Mesendoderm (in vitro differentiated cells): ENCODE results near the gene VENTX.

Experiments
- DNase-seq: peaks from one replicate; pipeline ENCODE4 v3.0.0; 2013
- H2AK5ac ChIP-seq: 2 replicates; pipeline ENCODE4 v1.6.1; 2013; ENCODE audit warnings: low read length, inconsistent platforms
- H2BK120ac ChIP-seq: 2 replicates; pipeline ENCODE4 v1.6.1; 2013; ENCODE audit warnings: low read depth, mild to moderate bottlenecking, low read length, moderate library complexity, mixed read lengths
- H2BK15ac ChIP-seq: replicated peaks from 2 replicates; pipeline ENCODE4 v1.6.1; 2013; ENCODE audit warnings: low read depth, mild to moderate bottlenecking, moderate library complexity
- H2BK5ac ChIP-seq: 2 replicates; pipeline ENCODE4 v1.6.1; 2013; ENCODE audit warnings: low read length, inconsistent platforms
- H3K18ac ChIP-seq: 2 replicates; pipeline ENCODE4 v1.6.1; 2013; ENCODE audit warnings: mild to moderate bottlenecking, low read length, mixed read lengths
- H3K23ac ChIP-seq: one replicate; pipeline ENCODE4 v1.6.1; 2013; ENCODE audit warnings: low read length
- H3K27ac ChIP-seq: 2 replicates; pipeline ENCODE4 v1.5.1; 2013; ENCODE audit warnings: low read depth, mild to moderate bottlenecking, inconsistent platforms, low read length, moderate library complexity
- H3K27me3 ChIP-seq: 2 replicates; pipeline ENCODE4 v1.6.1; 2013; ENCODE audit warnings: low read length, control low read depth, mild to moderate bottlenecking, inconsistent platforms; ENCODE audit not compliant: insufficient read depth, poor library complexity
- H3K36me3 ChIP-seq: 2 replicates; pipeline ENCODE4 v1.6.1; 2013; ENCODE audit warnings: low read length, inconsistent platforms; ENCODE audit not compliant: control insufficient read depth, insufficient read depth
- H3K4ac ChIP-seq: one replicate; pipeline ENCODE4 v1.6.1; 2013; ENCODE audit warnings: low read depth, mild to moderate bottlenecking, low read length, moderate library complexity
- H3K4me1 ChIP-seq: 2 replicates; pipeline ENCODE4 v1.6.1; 2013; ENCODE audit warnings: low read depth, low read length, inconsistent platforms; ENCODE audit not compliant: control insufficient read depth
- H3K4me2 ChIP-seq: 2 replicates; pipeline ENCODE4 v1.6.1; 2013; ENCODE audit warnings: low read length
- H3K4me3 ChIP-seq: 2 replicates; pipeline ENCODE4 v1.5.1; 2013; ENCODE audit warnings: mild to moderate bottlenecking, low read length
- H3K56ac ChIP-seq: one replicate; pipeline ENCODE4 v1.6.1; 2013; ENCODE audit warnings: low read length
- H3K79me1 ChIP-seq: 2 replicates; pipeline ENCODE4 v1.6.1; 2013; ENCODE audit warnings: low read length, inconsistent platforms
- H3K79me2 ChIP-seq: 2 replicates; pipeline ENCODE4 v1.6.1; 2013; ENCODE audit warnings: mild to moderate bottlenecking, low read length; ENCODE audit not compliant: control insufficient read depth, insufficient read depth
- H3K9ac ChIP-seq: 2 replicates; pipeline ENCODE4 v1.6.1; 2013; ENCODE audit warnings: low read length, inconsistent platforms
- H4K5ac ChIP-seq: one replicate; pipeline ENCODE4 v1.6.1; 2013; ENCODE audit warnings: low read length
- H4K8ac ChIP-seq: one replicate; pipeline ENCODE4 v1.6.1; 2013; ENCODE audit warnings: low read depth, mild to moderate bottlenecking, control low read depth, low read length, moderate library complexity
- WGBS: extraction: QIAGEN DNeasy Blood & Tissue Kit; methylation state at CpG from one replicate; pipeline ENCODE4 v1.1.7; 2013; ENCODE audit warnings: low lambda C conversion rate, missing lambda C conversion rate; ENCODE audit not compliant: insufficient coverage; ENCODE audit errors: extremely low coverage; 5-methylcytosine and 5-hydroxymethylcytosine counted together

The VENTX gene

DNA sequence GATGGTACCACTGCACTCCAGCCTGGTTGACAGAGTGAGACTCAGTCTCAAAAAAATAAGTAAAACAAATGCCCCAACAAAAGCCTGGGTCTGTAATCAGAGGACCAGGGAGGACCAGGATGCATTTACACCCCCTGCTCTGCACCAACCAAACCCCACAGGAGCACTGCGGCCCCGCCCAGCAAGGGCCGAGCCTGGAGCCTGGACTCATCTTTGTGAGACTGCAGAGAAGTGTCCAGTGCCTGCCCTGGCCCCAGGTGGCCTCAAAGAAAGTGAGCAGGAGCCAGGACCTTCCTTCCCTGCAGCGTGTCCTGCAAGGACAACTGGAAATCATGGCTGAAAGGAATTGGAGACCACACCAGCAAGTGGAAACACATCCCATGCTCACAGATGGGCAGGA is 46.0 kb upstream of the VENTX start:
- Histone ChIP-seq H3K79me2 (no peaks in the 10 kb centered on the region), H3K27ac (no peak overlapping the region), H3K4ac (no peak overlapping the region), H3K18ac (no peak overlapping the region), H3K23ac (no peak overlapping the region), H4K8ac (no peak overlapping the region), H3K27me3 (no peaks in the 10 kb centered on the region), H2AK5ac (no peak overlapping the region), H3K9ac (no peak overlapping the region), H2BK5ac (no peak overlapping the region), H3K4me1 (no peaks in the 10 kb centered on the region), H3K4me2 (no peak overlapping the region), H3K4me3 (no peak overlapping the region), H2BK120ac (no peak overlapping the region), H3K79me1 (no peaks in the 10 kb centered on the region), H4K5ac (no peak overlapping the region), H2BK15ac (no peak overlapping the region), H3K36me3 (no peaks in the 10 kb centered on the region), H3K56ac (no peak overlapping the region)
- no peak for DNase-seq
- no CpG with 5 or more reads among the region's 4 CpGs for WGBS

DNA sequence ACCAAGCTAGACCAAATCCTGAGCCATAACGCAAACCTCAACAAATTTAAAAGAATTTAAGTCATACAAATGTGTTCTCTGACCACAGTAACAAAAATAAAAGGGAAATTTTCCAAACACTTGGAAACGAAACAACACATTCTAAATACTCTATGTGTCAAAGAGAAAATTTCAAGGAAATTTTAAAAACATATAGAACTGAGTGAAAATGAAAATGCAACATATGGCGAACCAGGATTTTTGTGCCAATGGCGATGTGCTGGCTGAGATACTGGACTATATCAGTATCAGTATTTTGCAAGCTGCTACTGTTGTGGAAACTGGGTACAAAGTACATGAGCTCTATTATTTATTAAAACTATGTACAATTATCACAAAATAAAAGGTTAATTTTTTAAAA is 43.5 kb upstream of the VENTX start:
- H2BK5ac ChIP-seq = no peak overlapping the region
- H3K23ac ChIP-seq = no peak overlapping the region
- no peaks in the 10 kb centered on the region for H3K36me3 ChIP-seq
- no peak overlapping the region for H2AK5ac ChIP-seq
- no peak overlapping the region for H3K9ac ChIP-seq
- H3K18ac ChIP-seq = no peak overlapping the region
- H3K4me3 ChIP-seq = no peak overlapping the region
- no peaks in the 10 kb centered on the region for H3K27me3 ChIP-seq
- H4K5ac ChIP-seq = no peak overlapping the region
- H2BK15ac ChIP-seq = no peak overlapping the region
- no peaks in the 10 kb centered on the region for H3K4me1 ChIP-seq
- no peak overlapping the region for H3K4ac ChIP-seq
- H3K56ac ChIP-seq = no peak overlapping the region
- no peak overlapping the region for H4K8ac ChIP-seq
- DNase-seq = no peak
- no peak overlapping the region for H3K27ac ChIP-seq
- WGBS = no CpG with 5 or more reads among the region's 4 CpGs
- H3K79me2 ChIP-seq = no peaks in the 10 kb centered on the region
- H3K79me1 ChIP-seq = no peaks in the 10 kb centered on the region
- H3K4me2 ChIP-seq = no peak overlapping the region
- no peak overlapping the region for H2BK120ac ChIP-seq

DNA sequence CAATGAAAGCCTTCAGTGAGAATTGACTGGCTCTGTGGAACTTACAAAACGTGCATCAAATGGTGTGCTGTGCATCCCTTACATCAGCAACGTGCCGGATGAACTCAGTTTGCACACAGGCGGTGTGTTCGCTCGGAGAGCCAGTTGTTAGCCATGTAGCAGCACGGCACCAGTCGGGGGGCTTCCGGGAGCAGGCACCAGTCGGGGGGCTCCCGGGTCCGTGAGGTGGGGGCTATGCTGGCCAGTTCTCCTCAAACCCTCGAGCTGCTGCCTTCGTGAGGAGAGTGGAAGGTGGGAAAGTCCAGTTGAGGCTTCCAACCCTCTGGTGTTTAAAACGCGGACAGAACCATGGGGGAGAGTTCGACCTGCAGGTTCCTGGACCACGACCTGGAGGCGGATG is 42.6 kb upstream of the VENTX start:
- no peak overlapping the region for H3K27ac ChIP-seq
- WGBS = no CpG with 5 or more reads among the region's 19 CpGs
- no peak overlapping the region for H3K4ac ChIP-seq
- H2AK5ac ChIP-seq = no peak overlapping the region
- H3K79me1 ChIP-seq = no peaks in the 10 kb centered on the region
- no peak overlapping the region for H2BK15ac ChIP-seq
- H4K5ac ChIP-seq = no peak overlapping the region
- H3K18ac ChIP-seq = no peak overlapping the region
- H3K79me2 ChIP-seq = no peaks in the 10 kb centered on the region
- DNase-seq = no peak
- H3K56ac ChIP-seq = no peak overlapping the region
- H3K23ac ChIP-seq = no peak overlapping the region
- H3K36me3 ChIP-seq = no peaks in the 10 kb centered on the region
- H3K9ac ChIP-seq = no peak overlapping the region
- H2BK5ac ChIP-seq = no peak overlapping the region
- H2BK120ac ChIP-seq = no peak overlapping the region
- no peak overlapping the region for H4K8ac ChIP-seq
- H3K4me3 ChIP-seq = no peak overlapping the region
- no peak overlapping the region for H3K4me2 ChIP-seq
- no peaks in the 10 kb centered on the region for H3K27me3 ChIP-seq
- no peaks in the 10 kb centered on the region for H3K4me1 ChIP-seq

- Histone ChIP-seq H2BK15ac (no peak overlapping the region), H3K27me3 (no peaks in the 10 kb centered on the region), H2BK5ac (no peak overlapping the region), H4K5ac (no peak overlapping the region), H3K18ac (no peak overlapping the region), H3K79me2 (no peaks in the 10 kb centered on the region), H3K4me2 (no peak overlapping the region), H3K4me3 (no peak overlapping the region), H3K9ac (no peak overlapping the region), H2BK120ac (no peak overlapping the region), H3K36me3 (no peaks in the 10 kb centered on the region), H3K27ac (no peak overlapping the region), H3K4ac (no peak overlapping the region), H4K8ac (no peak overlapping the region), H2AK5ac (no peak overlapping the region), H3K56ac (no peak overlapping the region), H3K4me1 (no peaks in the 10 kb centered on the region), H3K23ac (no peak overlapping the region), H3K79me1 (no peaks in the 10 kb centered on the region)
- no CpG with 5 or more reads among the region's 23 CpGs for WGBS
- no peak for DNase-seq
These were observed 42.0 kb upstream of the VENTX start for GRCh38 chr10:133195611-133196010.

GRCh38 chr10:133196221-133196915 is 41.3 kb upstream of the VENTX start:
- Histone ChIP-seq H3K27me3 (no peaks in the 10 kb centered on the region), H3K79me1 (no peaks in the 10 kb centered on the region), H3K18ac (no peak overlapping the region), H3K9ac (no peak overlapping the region), H3K27ac (no peak overlapping the region), H3K36me3 (no peaks in the 10 kb centered on the region), H4K5ac (no peak overlapping the region), H2BK5ac (no peak overlapping the region), H2BK15ac (no peak overlapping the region), H3K56ac (no peak overlapping the region), H3K4me2 (no peak overlapping the region), H4K8ac (no peak overlapping the region), H2AK5ac (no peak overlapping the region), H3K4me1 (no peaks in the 10 kb centered on the region), H3K4ac (no peak overlapping the region), H2BK120ac (no peak overlapping the region), H3K79me2 (no peaks in the 10 kb centered on the region), H3K23ac (no peak overlapping the region), H3K4me3 (no peak overlapping the region)
- no CpG with 5 or more reads among the region's 24 CpGs for WGBS
- no peak for DNase-seq
